Liver (tissue), 9 donors: Measurements from ENCODE around the gene ATP2B2. TPM values are rescaled to one million over a fixed set of nuclear protein-coding genes. Genes with fewer than 3 reads are reported as not detected.

ENCODE experiments used
- DNase-seq: peaks from one replicate; pipeline ENCODE4 v3.0.0-alpha.2; 2017; ENCODE audit warnings: low spot score
- H3K27ac ChIP-seq, 2 donors: one replicate each; pipeline ENCODE4 v1.7.0; 2013; ENCODE audit warnings: inconsistent platforms in 2 of 2, low read length in 2 of 2, control low read depth in 1 of 2, low read depth in 1 of 2, mild to moderate bottlenecking in 1 of 2
- H3K27me3 ChIP-seq, 4 donors: one replicate each; pipeline versions ENCODE4 v1.6.1 to v1.7.0; 2013; ENCODE audit warnings: low read length in 3 of 4, inconsistent platforms in 1 of 4, mild to moderate bottlenecking in 1 of 4, moderate library complexity in 1 of 4; ENCODE audit not compliant: control insufficient read depth in 4 of 4, insufficient read depth in 4 of 4
- H3K36me3 ChIP-seq, 4 donors: one replicate each; pipeline versions ENCODE4 v1.6.1 to v1.7.0; 2013; ENCODE audit warnings: low read length in 3 of 4, mild to moderate bottlenecking in 3 of 4, low read depth in 1 of 4, moderate library complexity in 1 of 4; ENCODE audit not compliant: control insufficient read depth in 4 of 4, insufficient read depth in 3 of 4
- H3K4me1 ChIP-seq, 4 donors: one replicate each; pipeline versions ENCODE4 v1.6.1 to v1.7.0; 2013; ENCODE audit warnings: low read length in 3 of 4, mild to moderate bottlenecking in 3 of 4, moderate library complexity in 1 of 4; ENCODE audit not compliant: control insufficient read depth in 4 of 4, insufficient read depth in 4 of 4
- H3K4me3 ChIP-seq, 3 donors: one replicate each; pipeline versions ENCODE4 v1.6.1 to v1.7.0; 2013; ENCODE audit warnings: low read length in 3 of 3, control low read depth in 1 of 3, low read depth in 1 of 3, mild to moderate bottlenecking in 1 of 3
- H3K9ac ChIP-seq, 2 donors: one replicate each; pipeline ENCODE4 v1.7.0; 2013; ENCODE audit warnings: low read length in 2 of 2, mild to moderate bottlenecking in 2 of 2, moderate library complexity in 2 of 2, control low read depth in 1 of 2, low read depth in 1 of 2
- H3K9me3 ChIP-seq, 4 donors: one replicate each; pipeline versions ENCODE4 v1.6.1 to v1.7.0; 2013; ENCODE audit warnings: low read length in 3 of 4; ENCODE audit not compliant: control insufficient read depth in 4 of 4
- ATF3 ChIP-seq: IDR thresholded peaks from 2 replicates; pipeline ENCODE4 v1.6.1; 2016; ENCODE audit warnings: antibody characterized with exemption
- EGR1 ChIP-seq, 2 donors: IDR thresholded peaks; 2 replicates each; pipeline ENCODE4 v1.6.1; 2016 to 2018; ENCODE audit warnings: antibody characterized with exemption in 2 of 2, low read depth in 2 of 2
- FOXA1 ChIP-seq: IDR thresholded peaks from 2 replicates; pipeline ENCODE4 v1.6.1; 2016; ENCODE audit warnings: antibody characterized with exemption
- FOXA2 ChIP-seq: IDR thresholded peaks from 2 replicates; pipeline ENCODE4 v1.6.1; 2016; ENCODE audit warnings: antibody characterized with exemption
- GABPA ChIP-seq, 2 donors: IDR thresholded peaks in 1 of 2; conservative IDR thresholded peaks in 1 of 2; 2 replicates each; pipeline ENCODE4 v1.6.1; 2016; ENCODE audit warnings: antibody characterized with exemption in 2 of 2, mild to moderate bottlenecking in 1 of 2, moderate library complexity in 1 of 2
- HNF4A ChIP-seq, 2 donors: conservative IDR thresholded peaks; 2 replicates each; pipeline ENCODE4 v1.6.1; 2016; ENCODE audit warnings: antibody characterized with exemption in 2 of 2, mild to moderate bottlenecking in 2 of 2
- HNF4G ChIP-seq: IDR thresholded peaks from 2 replicates; pipeline ENCODE4 v1.6.1; 2016; ENCODE audit warnings: antibody characterized with exemption
- JUND ChIP-seq, 2 donors: IDR thresholded peaks; 2 replicates each; pipeline ENCODE4 v1.6.1; 2016; ENCODE audit warnings: antibody characterized with exemption in 2 of 2
- MAX ChIP-seq: IDR thresholded peaks from 2 replicates; pipeline ENCODE4 v1.6.1; 2016; ENCODE audit warnings: antibody characterized with exemption
- RAD21 ChIP-seq, 2 donors: IDR thresholded peaks; 2 replicates each; pipeline ENCODE4 v1.6.1; 2016; ENCODE audit warnings: antibody characterized with exemption in 2 of 2, mild to moderate bottlenecking in 2 of 2
- RXRA ChIP-seq, 2 donors: IDR thresholded peaks; 2 replicates each; pipeline ENCODE4 v1.6.1; 2017 to 2018; ENCODE audit warnings: antibody characterized with exemption in 2 of 2, mild to moderate bottlenecking in 1 of 2
- SP1 ChIP-seq: IDR thresholded peaks from 2 replicates; pipeline ENCODE4 v1.6.1; 2018; ENCODE audit warnings: antibody characterized with exemption, mild to moderate bottlenecking
- TAF1 ChIP-seq: conservative IDR thresholded peaks from 2 replicates; pipeline ENCODE4 v1.6.1; 2016; ENCODE audit warnings: antibody characterized with exemption, mild to moderate bottlenecking
- YY1 ChIP-seq: IDR thresholded peaks from 2 replicates; pipeline ENCODE4 v1.6.1; 2016; ENCODE audit warnings: antibody characterized with exemption, mild to moderate bottlenecking
- WGBS: extraction: QIAGEN DNeasy Blood & Tissue Kit; methylation state at CpG from one replicate; pipeline ENCODE4 v1.1.7; 2013; 5-methylcytosine and 5-hydroxymethylcytosine counted together
- polyA plus RNA-seq, 2 donors: library from polyadenylated mRNA; stranded (reverse) in 1 of 2; unstranded in 1 of 2; fragments of 200-250 nt in 1 of 2; fragments of >200 nt in 1 of 2; fragmentation: Nextera tagmentation in 1 of 2; extraction: Ambion mirVana in 1 of 2; gene quantifications; one replicate each; pipeline versions ENCODE4 v1.2.1 to v1.2.3, GENCODE V29; 2013 to 2015
- total RNA-seq, 2 donors: library from RNA; depleted of rRNA; stranded (reverse); fragments of >200 nt; gene quantifications; one replicate each; pipeline ENCODE4 v1.2.3, GENCODE V29; 2014
- TF ChIP-seq, protein P1 (sequence below): fragments of 150-350 bp; IDR thresholded peaks from 2 replicates; pipeline ENCODE4 v1.5.1; 2017; ENCODE audit warnings: improper control_type of control experiment, low read depth, low read length; ENCODE audit not compliant: missing input control
- TF ChIP-seq, protein P2 (sequence below): IDR thresholded peaks from 2 replicates; pipeline ENCODE4 v1.6.1; 2016; ENCODE audit warnings: antibody characterized with exemption, mild to moderate bottlenecking
- TF ChIP-seq, protein P3 (sequence below): IDR thresholded peaks from 2 replicates; pipeline ENCODE4 v1.6.1; 2016; ENCODE audit warnings: antibody characterized with exemption
- donor health status: healthy.
- donor health status: healthy.
- donor health status: healthy.
- donor health status: healthy.
- donor health status: healthy.

ATP2B2 gene
- total and polyA plus RNA-seq, 4 donors: 10.4 to 27.8 (median 20.7) TPM

GRCh38 chr3:10309736-10310135 lies 195.7 kb downstream of the ATP2B2 start:
- H3K4me1 ChIP-seq: no peaks in the 10 kb centered on the region
- WGBS: 77% methylated on average over 4 of the region's 4 CpGs
- H3K4me3 ChIP-seq: no peak overlapping the region
- no peaks in the 10 kb centered on the region for H3K9me3 ChIP-seq
- H3K36me3 ChIP-seq: peaks cover 14 to 74% (median 66%) of the 10 kb centered on the region in 4 donors
- no peak for DNase-seq
- TF ChIP-seq TAF1 (no peak), FOXA2 (no peak), FOXA1 (no peak), HNF4A (conservative IDR thresholded peaks at IDR 0.05) (no peak), RXRA (IDR thresholded peaks at IDR 0.05) (no peak), YY1 (no peak), SP1 (no peak), ATF3 (no peak), HNF4G (no peak), MAX (no peak), GABPA (IDR thresholded peaks at IDR 0.05 in 1 of 2, conservative IDR thresholded peaks at IDR 0.05 in 1 of 2) (no peak), EGR1 (IDR thresholded peaks at IDR 0.05; ENCODE audit: low read depth in 2 of 2) (no peak), RAD21 (IDR thresholded peaks at IDR 0.05) (no peak), JUND (IDR thresholded peaks at IDR 0.05) (no peak)
- TF ChIP-seq, protein P1, sequence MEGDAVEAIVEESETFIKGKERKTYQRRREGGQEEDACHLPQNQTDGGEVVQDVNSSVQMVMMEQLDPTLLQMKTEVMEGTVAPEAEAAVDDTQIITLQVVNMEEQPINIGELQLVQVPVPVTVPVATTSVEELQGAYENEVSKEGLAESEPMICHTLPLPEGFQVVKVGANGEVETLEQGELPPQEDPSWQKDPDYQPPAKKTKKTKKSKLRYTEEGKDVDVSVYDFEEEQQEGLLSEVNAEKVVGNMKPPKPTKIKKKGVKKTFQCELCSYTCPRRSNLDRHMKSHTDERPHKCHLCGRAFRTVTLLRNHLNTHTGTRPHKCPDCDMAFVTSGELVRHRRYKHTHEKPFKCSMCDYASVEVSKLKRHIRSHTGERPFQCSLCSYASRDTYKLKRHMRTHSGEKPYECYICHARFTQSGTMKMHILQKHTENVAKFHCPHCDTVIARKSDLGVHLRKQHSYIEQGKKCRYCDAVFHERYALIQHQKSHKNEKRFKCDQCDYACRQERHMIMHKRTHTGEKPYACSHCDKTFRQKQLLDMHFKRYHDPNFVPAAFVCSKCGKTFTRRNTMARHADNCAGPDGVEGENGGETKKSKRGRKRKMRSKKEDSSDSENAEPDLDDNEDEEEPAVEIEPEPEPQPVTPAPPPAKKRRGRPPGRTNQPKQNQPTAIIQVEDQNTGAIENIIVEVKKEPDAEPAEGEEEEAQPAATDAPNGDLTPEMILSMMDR: no peak
- TF ChIP-seq, protein P2, sequence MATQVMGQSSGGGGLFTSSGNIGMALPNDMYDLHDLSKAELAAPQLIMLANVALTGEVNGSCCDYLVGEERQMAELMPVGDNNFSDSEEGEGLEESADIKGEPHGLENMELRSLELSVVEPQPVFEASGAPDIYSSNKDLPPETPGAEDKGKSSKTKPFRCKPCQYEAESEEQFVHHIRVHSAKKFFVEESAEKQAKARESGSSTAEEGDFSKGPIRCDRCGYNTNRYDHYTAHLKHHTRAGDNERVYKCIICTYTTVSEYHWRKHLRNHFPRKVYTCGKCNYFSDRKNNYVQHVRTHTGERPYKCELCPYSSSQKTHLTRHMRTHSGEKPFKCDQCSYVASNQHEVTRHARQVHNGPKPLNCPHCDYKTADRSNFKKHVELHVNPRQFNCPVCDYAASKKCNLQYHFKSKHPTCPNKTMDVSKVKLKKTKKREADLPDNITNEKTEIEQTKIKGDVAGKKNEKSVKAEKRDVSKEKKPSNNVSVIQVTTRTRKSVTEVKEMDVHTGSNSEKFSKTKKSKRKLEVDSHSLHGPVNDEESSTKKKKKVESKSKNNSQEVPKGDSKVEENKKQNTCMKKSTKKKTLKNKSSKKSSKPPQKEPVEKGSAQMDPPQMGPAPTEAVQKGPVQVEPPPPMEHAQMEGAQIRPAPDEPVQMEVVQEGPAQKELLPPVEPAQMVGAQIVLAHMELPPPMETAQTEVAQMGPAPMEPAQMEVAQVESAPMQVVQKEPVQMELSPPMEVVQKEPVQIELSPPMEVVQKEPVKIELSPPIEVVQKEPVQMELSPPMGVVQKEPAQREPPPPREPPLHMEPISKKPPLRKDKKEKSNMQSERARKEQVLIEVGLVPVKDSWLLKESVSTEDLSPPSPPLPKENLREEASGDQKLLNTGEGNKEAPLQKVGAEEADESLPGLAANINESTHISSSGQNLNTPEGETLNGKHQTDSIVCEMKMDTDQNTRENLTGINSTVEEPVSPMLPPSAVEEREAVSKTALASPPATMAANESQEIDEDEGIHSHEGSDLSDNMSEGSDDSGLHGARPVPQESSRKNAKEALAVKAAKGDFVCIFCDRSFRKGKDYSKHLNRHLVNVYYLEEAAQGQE: no peak
- TF ChIP-seq, protein P3, sequence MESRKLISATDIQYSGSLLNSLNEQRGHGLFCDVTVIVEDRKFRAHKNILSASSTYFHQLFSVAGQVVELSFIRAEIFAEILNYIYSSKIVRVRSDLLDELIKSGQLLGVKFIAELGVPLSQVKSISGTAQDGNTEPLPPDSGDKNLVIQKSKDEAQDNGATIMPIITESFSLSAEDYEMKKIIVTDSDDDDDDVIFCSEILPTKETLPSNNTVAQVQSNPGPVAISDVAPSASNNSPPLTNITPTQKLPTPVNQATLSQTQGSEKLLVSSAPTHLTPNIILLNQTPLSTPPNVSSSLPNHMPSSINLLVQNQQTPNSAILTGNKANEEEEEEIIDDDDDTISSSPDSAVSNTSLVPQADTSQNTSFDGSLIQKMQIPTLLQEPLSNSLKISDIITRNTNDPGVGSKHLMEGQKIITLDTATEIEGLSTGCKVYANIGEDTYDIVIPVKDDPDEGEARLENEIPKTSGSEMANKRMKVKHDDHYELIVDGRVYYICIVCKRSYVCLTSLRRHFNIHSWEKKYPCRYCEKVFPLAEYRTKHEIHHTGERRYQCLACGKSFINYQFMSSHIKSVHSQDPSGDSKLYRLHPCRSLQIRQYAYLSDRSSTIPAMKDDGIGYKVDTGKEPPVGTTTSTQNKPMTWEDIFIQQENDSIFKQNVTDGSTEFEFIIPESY: no peak
- no peak overlapping the region for H3K27ac ChIP-seq
- H3K27me3 ChIP-seq: no peaks in the 10 kb centered on the region
- no peak overlapping the region for H3K9ac ChIP-seq

DNA sequence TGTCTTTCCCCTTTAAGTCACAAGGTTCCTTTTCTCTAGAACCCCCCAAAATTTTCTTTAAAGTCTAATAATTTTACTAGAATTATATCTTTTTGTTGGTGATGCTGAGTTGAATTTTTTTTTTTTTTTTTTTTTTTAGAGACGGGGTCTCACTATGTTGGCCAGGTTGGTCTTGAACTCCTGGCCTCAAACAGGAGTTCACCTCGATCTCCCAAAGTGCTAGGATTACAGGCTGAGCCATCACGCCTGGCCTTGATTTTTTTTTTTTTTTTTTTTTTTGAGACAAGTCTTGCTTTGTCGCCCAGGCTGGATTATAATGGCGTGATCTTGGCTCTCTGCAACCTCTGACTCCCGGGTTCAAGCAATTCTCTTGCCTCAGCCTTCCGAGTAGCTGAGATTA lies 196.7 kb downstream of the ATP2B2 start:
- no peaks in the 10 kb centered on the region for H3K4me1 ChIP-seq
- no peaks in the 10 kb centered on the region for H3K9me3 ChIP-seq
- 96% methylated on average over 7 of the region's 7 CpGs for WGBS
- DNase-seq: no peak
- H3K36me3 ChIP-seq: peaks cover 13 to 74% (median 68%) of the 10 kb centered on the region in 4 donors
- TF ChIP-seq, protein P3: no peak
- no peak for TF ChIP-seq SP1
- H3K27me3 ChIP-seq: no peaks in the 10 kb centered on the region
- no peak overlapping the region for H3K9ac ChIP-seq
- no peak overlapping the region for H3K4me3 ChIP-seq
- no peak overlapping the region for H3K27ac ChIP-seq
